ENCODE results near the gene CTNND2.

DNA sequence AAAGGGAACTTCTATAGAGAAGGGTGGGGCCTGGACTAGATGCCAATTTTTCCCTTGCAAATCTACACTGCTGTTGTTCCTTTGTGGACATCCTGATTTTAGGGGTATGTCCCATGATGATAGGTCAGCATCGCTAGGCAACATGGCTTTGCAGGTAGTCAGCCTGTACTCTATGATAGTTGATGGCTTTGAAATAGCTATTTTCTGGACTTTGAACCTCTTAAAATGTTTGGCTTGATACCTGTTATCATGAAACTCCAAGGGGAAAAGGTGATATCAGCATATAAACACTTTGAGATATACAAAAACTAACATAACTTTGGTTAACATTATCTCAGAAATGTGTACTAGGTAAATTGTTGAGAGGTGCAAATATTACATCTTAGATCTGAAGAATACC, 533.2 kb downstream of the CTNND2 start:
- TF ChIP-seq, protein P1, sequence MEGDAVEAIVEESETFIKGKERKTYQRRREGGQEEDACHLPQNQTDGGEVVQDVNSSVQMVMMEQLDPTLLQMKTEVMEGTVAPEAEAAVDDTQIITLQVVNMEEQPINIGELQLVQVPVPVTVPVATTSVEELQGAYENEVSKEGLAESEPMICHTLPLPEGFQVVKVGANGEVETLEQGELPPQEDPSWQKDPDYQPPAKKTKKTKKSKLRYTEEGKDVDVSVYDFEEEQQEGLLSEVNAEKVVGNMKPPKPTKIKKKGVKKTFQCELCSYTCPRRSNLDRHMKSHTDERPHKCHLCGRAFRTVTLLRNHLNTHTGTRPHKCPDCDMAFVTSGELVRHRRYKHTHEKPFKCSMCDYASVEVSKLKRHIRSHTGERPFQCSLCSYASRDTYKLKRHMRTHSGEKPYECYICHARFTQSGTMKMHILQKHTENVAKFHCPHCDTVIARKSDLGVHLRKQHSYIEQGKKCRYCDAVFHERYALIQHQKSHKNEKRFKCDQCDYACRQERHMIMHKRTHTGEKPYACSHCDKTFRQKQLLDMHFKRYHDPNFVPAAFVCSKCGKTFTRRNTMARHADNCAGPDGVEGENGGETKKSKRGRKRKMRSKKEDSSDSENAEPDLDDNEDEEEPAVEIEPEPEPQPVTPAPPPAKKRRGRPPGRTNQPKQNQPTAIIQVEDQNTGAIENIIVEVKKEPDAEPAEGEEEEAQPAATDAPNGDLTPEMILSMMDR (IDR thresholded peaks at IDR 0.05; ENCODE audit: poor library complexity, severe bottlenecking): no peak
- TF ChIP-seq EP300 (conservative IDR thresholded peaks at IDR 0.05; ENCODE audit: poor library complexity, severe bottlenecking): no peak
- no peak for TF ChIP-seq TAF1 (IDR thresholded peaks at IDR 0.05; ENCODE audit: low read depth)
- no peak for TF ChIP-seq POLR2AphosphoS5 (IDR thresholded peaks at IDR 0.05)
